ENCODE data around the gene CECR2.

The CECR2 gene

GRCh38 chr22:17375914-17376614, 6.8 kb downstream of the CECR2 start:
- H3K36me3 ChIP-seq (ENCODE audit: control insufficient read depth, insufficient read depth, low read length): no peaks in the 10 kb centered on the region
- H3K27me3 ChIP-seq (replicated peaks; ENCODE audit: control insufficient read depth, insufficient read depth, low read length, poor library complexity, severe bottlenecking): peaks cover under 1% of the 10 kb centered on the region
- no peak for DNase-seq
- H3K9me3 ChIP-seq (ENCODE audit: control insufficient read depth, low read length): no peaks in the 10 kb centered on the region
- H3K27ac ChIP-seq (ENCODE audit: insufficient read depth, low read length, poor library complexity, severe bottlenecking): no peak overlapping the region
- H3K4me3 ChIP-seq (ENCODE audit: insufficient read depth, low read depth, low read length, poor library complexity, severe bottlenecking): no peak overlapping the region
- H3K4me1 ChIP-seq (ENCODE audit: control insufficient read depth, insufficient read depth, low read length, poor library complexity, severe bottlenecking): no peaks in the 10 kb centered on the region

GRCh38 chr22:17376950-17377349, 7.7 kb downstream of the CECR2 start:
- H3K4me3 ChIP-seq (ENCODE audit: insufficient read depth, low read depth, low read length, poor library complexity, severe bottlenecking): no peak overlapping the region
- no peak overlapping the region for H3K27ac ChIP-seq (ENCODE audit: insufficient read depth, low read length, poor library complexity, severe bottlenecking)
- no peaks in the 10 kb centered on the region for H3K9me3 ChIP-seq (ENCODE audit: control insufficient read depth, low read length)
- H3K27me3 ChIP-seq (replicated peaks; ENCODE audit: control insufficient read depth, insufficient read depth, low read length, poor library complexity, severe bottlenecking): no peaks in the 10 kb centered on the region
- no peaks in the 10 kb centered on the region for H3K4me1 ChIP-seq (ENCODE audit: control insufficient read depth, insufficient read depth, low read length, poor library complexity, severe bottlenecking)
- DNase-seq: no peak
- no peaks in the 10 kb centered on the region for H3K36me3 ChIP-seq (ENCODE audit: control insufficient read depth, insufficient read depth, low read length)

GRCh38 chr22:17379944-17380343, 10.7 kb downstream of the CECR2 start:
- H3K9me3 ChIP-seq (ENCODE audit: control insufficient read depth, low read length): no peaks in the 10 kb centered on the region
- no peaks in the 10 kb centered on the region for H3K36me3 ChIP-seq (ENCODE audit: control insufficient read depth, insufficient read depth, low read length)
- DNase-seq: no peak
- no peak overlapping the region for H3K4me3 ChIP-seq (ENCODE audit: insufficient read depth, low read depth, low read length, poor library complexity, severe bottlenecking)
- H3K4me1 ChIP-seq (ENCODE audit: control insufficient read depth, insufficient read depth, low read length, poor library complexity, severe bottlenecking): no peaks in the 10 kb centered on the region
- H3K27ac ChIP-seq (ENCODE audit: insufficient read depth, low read length, poor library complexity, severe bottlenecking): no peak overlapping the region
- no peaks in the 10 kb centered on the region for H3K27me3 ChIP-seq (replicated peaks; ENCODE audit: control insufficient read depth, insufficient read depth, low read length, poor library complexity, severe bottlenecking)

GRCh38 chr22:17380359-17381087, 11.3 kb downstream of the CECR2 start:
- Histone ChIP-seq H3K4me1 (ENCODE audit: control insufficient read depth, insufficient read depth, low read length, poor library complexity, severe bottlenecking) (no peaks in the 10 kb centered on the region), H3K4me3 (ENCODE audit: insufficient read depth, low read depth, low read length, poor library complexity, severe bottlenecking) (no peak overlapping the region), H3K27me3 (replicated peaks; ENCODE audit: control insufficient read depth, insufficient read depth, low read length, poor library complexity, severe bottlenecking) (no peaks in the 10 kb centered on the region), H3K27ac (ENCODE audit: insufficient read depth, low read length, poor library complexity, severe bottlenecking) (no peak overlapping the region), H3K9me3 (ENCODE audit: control insufficient read depth, low read length) (no peaks in the 10 kb centered on the region), H3K36me3 (ENCODE audit: control insufficient read depth, insufficient read depth, low read length) (no peaks in the 10 kb centered on the region)
- no peak for DNase-seq

- no peak overlapping the region for H3K27ac ChIP-seq (ENCODE audit: insufficient read depth, low read length, poor library complexity, severe bottlenecking)
- H3K9me3 ChIP-seq (ENCODE audit: control insufficient read depth, low read length): no peaks in the 10 kb centered on the region
- no peaks in the 10 kb centered on the region for H3K27me3 ChIP-seq (replicated peaks; ENCODE audit: control insufficient read depth, insufficient read depth, low read length, poor library complexity, severe bottlenecking)
- DNase-seq: no peak
- no peaks in the 10 kb centered on the region for H3K4me1 ChIP-seq (ENCODE audit: control insufficient read depth, insufficient read depth, low read length, poor library complexity, severe bottlenecking)
- no peaks in the 10 kb centered on the region for H3K36me3 ChIP-seq (ENCODE audit: control insufficient read depth, insufficient read depth, low read length)
- H3K4me3 ChIP-seq (ENCODE audit: insufficient read depth, low read depth, low read length, poor library complexity, severe bottlenecking): no peak overlapping the region
These were observed 12.1 kb downstream of the CECR2 start for GRCh38 chr22:17381192-17381913.

GRCh38 chr22:17384612-17385330, 15.5 kb downstream of the CECR2 start:
- DNase-seq: no peak
- Histone ChIP-seq H3K36me3 (ENCODE audit: control insufficient read depth, insufficient read depth, low read length) (no peaks in the 10 kb centered on the region), H3K4me3 (ENCODE audit: insufficient read depth, low read depth, low read length, poor library complexity, severe bottlenecking) (no peak overlapping the region), H3K27me3 (replicated peaks; ENCODE audit: control insufficient read depth, insufficient read depth, low read length, poor library complexity, severe bottlenecking) (no peaks in the 10 kb centered on the region), H3K4me1 (ENCODE audit: control insufficient read depth, insufficient read depth, low read length, poor library complexity, severe bottlenecking) (no peaks in the 10 kb centered on the region), H3K27ac (ENCODE audit: insufficient read depth, low read length, poor library complexity, severe bottlenecking) (no peak overlapping the region), H3K9me3 (ENCODE audit: control insufficient read depth, low read length) (no peaks in the 10 kb centered on the region)

- no peak overlapping the region for H3K27ac ChIP-seq (ENCODE audit: insufficient read depth, low read length, poor library complexity, severe bottlenecking)
- H3K4me1 ChIP-seq (ENCODE audit: control insufficient read depth, insufficient read depth, low read length, poor library complexity, severe bottlenecking): no peaks in the 10 kb centered on the region
- no peak for DNase-seq
- peaks cover 2% of the 10 kb centered on the region for H3K27me3 ChIP-seq (replicated peaks; ENCODE audit: control insufficient read depth, insufficient read depth, low read length, poor library complexity, severe bottlenecking)
- H3K9me3 ChIP-seq (ENCODE audit: control insufficient read depth, low read length): no peaks in the 10 kb centered on the region
- no peak overlapping the region for H3K4me3 ChIP-seq (ENCODE audit: insufficient read depth, low read depth, low read length, poor library complexity, severe bottlenecking)
- no peaks in the 10 kb centered on the region for H3K36me3 ChIP-seq (ENCODE audit: control insufficient read depth, insufficient read depth, low read length)
These were observed 18.1 kb downstream of the CECR2 start for GRCh38 chr22:17387356-17387755.

GRCh38 chr22:17388235-17388634, 19.0 kb downstream of the CECR2 start:
- peaks cover 2% of the 10 kb centered on the region for H3K27me3 ChIP-seq (replicated peaks; ENCODE audit: control insufficient read depth, insufficient read depth, low read length, poor library complexity, severe bottlenecking)
- no peak for DNase-seq
- no peaks in the 10 kb centered on the region for H3K4me1 ChIP-seq (ENCODE audit: control insufficient read depth, insufficient read depth, low read length, poor library complexity, severe bottlenecking)
- no peaks in the 10 kb centered on the region for H3K36me3 ChIP-seq (ENCODE audit: control insufficient read depth, insufficient read depth, low read length)
- H3K27ac ChIP-seq (ENCODE audit: insufficient read depth, low read length, poor library complexity, severe bottlenecking): no peak overlapping the region
- H3K4me3 ChIP-seq (ENCODE audit: insufficient read depth, low read depth, low read length, poor library complexity, severe bottlenecking): no peak overlapping the region
- H3K9me3 ChIP-seq (ENCODE audit: control insufficient read depth, low read length): no peaks in the 10 kb centered on the region

GRCh38 chr22:17390087-17390486, 20.8 kb downstream of the CECR2 start:
- DNase-seq: no peak
- H3K27ac ChIP-seq (ENCODE audit: insufficient read depth, low read length, poor library complexity, severe bottlenecking): no peak overlapping the region
- H3K36me3 ChIP-seq (ENCODE audit: control insufficient read depth, insufficient read depth, low read length): no peaks in the 10 kb centered on the region
- H3K9me3 ChIP-seq (ENCODE audit: control insufficient read depth, low read length): no peaks in the 10 kb centered on the region
- H3K27me3 ChIP-seq (replicated peaks; ENCODE audit: control insufficient read depth, insufficient read depth, low read length, poor library complexity, severe bottlenecking): peaks cover 2% of the 10 kb centered on the region
- no peaks in the 10 kb centered on the region for H3K4me1 ChIP-seq (ENCODE audit: control insufficient read depth, insufficient read depth, low read length, poor library complexity, severe bottlenecking)
- H3K4me3 ChIP-seq (ENCODE audit: insufficient read depth, low read depth, low read length, poor library complexity, severe bottlenecking): no peak overlapping the region
